ENCODE measurements around the gene WIPF3.

The WIPF3 gene

GRCh38 chr7:29915481-29916215 is 109.3 kb downstream of the WIPF3 start:
- peak; percentile 55 for DNase-seq (ENCODE audit: low read depth)

DNA sequence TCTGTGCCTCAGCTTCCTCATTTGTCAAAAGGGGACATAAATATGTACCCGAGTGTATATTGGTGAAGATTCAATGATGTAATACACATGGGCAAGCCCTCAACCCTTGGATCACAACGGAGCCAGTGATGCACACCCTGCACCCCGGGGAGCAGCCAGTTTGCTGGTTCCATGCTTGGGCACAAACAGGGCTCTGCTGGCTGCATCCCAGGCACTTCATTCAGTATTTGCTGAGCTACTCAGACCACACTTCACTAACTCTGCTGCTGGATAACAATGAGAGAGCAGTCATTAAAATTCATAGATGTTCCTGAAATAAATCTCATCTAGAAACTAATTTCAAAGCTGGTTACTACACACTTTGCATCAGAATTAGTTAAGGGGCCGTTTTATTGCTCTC is 111.3 kb downstream of the WIPF3 start:
- no peak for DNase-seq (ENCODE audit: low read depth)

GRCh38 chr7:29918850-29919249 is 112.5 kb downstream of the WIPF3 start:
- no peak for DNase-seq (ENCODE audit: low read depth)

GRCh38 chr7:29919790-29920189 is 113.5 kb downstream of the WIPF3 start:
- no peak for DNase-seq (ENCODE audit: low read depth)

- DNase-seq (ENCODE audit: low read depth) = no peak
These were observed 114.2 kb downstream of the WIPF3 start for GRCh38 chr7:29920491-29920890.

DNA sequence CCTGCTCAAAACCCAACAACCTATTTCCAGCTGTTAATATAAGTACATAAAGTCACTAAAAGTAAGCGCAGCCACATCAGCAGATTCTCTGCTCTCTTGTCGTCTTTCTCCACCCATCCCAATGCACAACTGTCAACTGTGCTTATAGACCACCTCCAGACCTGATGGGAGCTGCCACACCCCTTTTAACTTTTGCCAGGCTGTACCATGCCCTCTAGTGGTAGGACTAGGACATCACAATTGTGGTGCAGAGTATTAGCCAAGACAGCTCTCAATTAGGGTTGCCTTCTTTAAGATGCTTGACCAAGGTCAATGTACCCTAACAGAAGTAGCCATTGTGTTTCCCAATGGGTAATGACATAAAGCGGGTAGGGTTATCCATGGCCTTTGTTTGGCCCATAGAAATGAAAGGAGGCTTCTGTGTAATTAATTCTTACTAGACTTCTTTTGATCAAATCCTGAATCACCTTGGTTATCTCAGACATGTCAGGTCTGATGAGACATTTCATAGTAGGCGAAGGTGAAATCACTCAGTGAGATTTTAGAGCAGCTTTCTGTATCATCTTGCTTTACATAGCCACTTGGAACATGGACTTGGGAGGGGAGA is 115.2 kb downstream of the WIPF3 start:
- DNase-seq (ENCODE audit: low read depth) = peak; percentile 65

DNA sequence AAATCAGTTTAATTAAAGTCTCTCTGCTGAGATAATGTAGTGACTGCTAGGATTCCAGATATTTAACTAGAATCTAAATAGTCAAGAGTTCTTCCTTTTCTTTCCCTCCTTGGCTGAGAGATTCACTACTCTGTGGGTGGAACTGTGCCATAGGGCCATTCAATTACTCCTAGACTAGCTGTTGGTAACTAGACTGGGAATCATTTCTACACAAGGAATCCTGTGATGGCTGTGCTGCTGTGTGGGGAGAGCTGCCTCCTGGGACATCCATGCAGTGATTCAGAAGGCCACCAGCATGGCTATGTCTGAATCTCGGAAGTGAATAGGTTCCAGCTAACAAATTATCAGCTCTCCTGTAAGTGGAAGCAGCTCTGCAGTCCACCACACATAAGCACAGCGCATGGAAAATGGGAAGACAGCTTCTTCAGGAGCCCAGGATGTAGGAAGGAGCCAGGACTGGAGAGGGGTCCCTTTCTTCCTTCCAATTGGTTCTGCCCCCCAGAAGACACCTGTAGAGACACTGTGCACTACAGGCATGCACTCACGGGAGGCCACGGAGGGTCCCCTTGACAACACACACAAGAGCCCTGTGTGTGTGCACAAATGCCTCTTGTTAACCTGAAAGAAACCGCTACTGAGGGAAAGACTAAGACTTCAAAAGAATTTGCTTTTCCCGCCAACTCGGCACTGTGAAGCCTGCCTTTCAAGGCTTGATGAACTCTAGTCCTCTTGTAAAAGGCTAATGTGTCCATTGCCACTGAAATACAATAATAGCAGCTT is 116.8 kb downstream of the WIPF3 start:
- DNase-seq (ENCODE audit: low read depth) = no peak

GRCh38 chr7:29924006-29924405 is 117.7 kb downstream of the WIPF3 start:
- no peak for DNase-seq (ENCODE audit: low read depth)

GRCh38 chr7:29924684-29925083 is 118.4 kb downstream of the WIPF3 start:
- no peak for DNase-seq (ENCODE audit: low read depth)

DNA sequence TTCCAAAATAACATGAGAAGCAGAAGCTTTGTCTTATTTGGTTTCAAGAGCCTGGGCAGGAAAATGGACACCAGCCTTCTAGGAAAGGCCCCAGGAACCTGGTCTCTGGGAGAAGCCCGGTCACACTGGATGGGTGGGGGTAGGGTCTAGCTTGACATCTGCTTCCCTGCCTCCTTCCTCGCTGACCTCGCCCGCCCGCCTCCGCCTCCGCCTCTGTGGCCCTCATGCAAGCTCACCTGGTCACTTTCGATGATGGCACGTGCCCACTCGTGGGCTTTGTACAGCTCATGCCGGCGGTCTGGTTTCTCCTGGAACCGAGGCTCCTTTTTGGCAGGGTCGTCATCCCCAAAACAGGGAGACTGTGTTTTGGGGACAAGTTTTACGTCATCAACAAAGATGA is 119.9 kb downstream of the WIPF3 start:
- DNase-seq (ENCODE audit: low read depth) = no peak

- DNase-seq (ENCODE audit: low read depth) = no peak
These were observed 120.4 kb downstream of the WIPF3 start for GRCh38 chr7:29926741-29927140.

DNA sequence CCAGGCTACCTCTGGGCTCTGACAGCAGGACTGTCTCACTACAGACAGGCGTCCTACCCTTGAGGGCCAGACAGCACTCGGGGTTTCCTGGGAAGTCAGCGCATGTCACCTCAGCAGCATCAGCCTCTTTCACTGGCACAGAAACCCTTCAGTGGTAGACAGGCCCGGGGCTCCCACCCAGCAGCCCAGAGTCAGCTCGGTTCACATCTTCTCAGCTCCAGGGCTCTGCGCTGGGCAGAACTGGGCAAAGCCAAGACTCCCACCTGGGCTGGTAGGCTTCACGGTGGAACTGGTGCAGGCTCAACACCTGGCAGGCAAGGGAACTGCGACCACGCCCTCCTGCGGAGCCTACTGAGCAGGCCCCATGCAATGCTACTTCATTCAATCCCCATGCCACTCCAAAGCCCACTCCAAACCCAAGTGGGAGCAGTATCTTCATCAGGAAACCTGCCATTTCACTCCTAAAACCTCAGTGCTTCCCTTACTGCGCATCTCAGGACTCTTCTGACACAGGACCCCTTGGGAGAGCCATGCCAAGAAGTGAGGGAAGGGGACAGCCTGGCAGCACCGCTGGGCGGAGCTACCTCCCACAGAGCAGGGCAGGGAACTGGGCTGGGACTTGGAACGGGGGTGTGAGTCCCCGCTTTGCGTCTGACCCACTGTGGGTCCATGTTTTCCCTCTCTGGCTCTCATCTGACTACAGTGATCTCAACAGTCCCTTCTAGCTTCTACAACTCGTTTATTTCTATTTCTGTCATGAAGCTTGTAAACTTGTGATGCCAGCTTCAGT is 122.9 kb downstream of the WIPF3 start:
- DNase-seq (ENCODE audit: low read depth) = no peak

GRCh38 chr7:29935111-29935510 is 128.8 kb downstream of the WIPF3 start:
- peak; percentile 41 for DNase-seq (ENCODE audit: low read depth)

DNA sequence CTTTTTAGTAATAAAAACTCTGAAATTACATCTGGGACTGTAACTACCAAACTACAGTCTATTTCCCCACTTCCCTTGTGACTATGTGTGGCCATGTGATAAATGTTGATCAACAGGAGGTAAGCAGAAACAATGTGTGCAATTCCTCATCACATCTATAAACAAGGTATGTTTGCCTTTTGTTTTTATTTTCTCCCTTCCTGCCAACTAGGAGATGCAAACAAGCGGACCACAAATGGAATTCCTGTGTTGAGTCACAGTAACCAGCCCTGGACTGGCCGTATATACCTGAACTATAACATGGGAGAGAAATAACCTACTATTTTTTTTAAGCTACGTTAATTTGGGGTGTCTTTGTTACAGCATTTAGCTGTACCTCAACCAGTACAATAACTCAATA is 130.8 kb downstream of the WIPF3 start:
- DNase-seq (ENCODE audit: low read depth) = no peak

DNA sequence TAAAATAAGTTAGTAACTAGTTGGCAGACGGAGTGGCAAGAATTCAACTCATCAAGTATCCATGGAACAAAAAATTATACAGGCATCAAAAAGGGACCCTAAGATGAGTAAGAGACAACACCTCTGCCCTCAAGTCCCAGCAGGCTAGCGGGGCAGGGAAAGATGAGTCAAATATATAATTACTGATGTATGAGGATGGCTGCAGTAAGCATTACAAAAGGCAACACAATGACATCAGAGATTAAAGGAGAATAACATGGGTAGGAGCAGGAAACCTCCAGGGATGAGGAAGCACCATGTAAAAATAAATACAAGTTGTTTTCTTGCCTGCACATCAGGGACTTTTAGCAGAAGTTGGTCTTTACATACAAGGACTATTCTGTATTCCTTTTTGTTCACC is 133.9 kb downstream of the WIPF3 start:
- no peak for DNase-seq (ENCODE audit: low read depth)

- peak; percentile 14 for DNase-seq (ENCODE audit: low read depth)
These were observed 139.0 kb downstream of the WIPF3 start for GRCh38 chr7:29945259-29945809.

DNA sequence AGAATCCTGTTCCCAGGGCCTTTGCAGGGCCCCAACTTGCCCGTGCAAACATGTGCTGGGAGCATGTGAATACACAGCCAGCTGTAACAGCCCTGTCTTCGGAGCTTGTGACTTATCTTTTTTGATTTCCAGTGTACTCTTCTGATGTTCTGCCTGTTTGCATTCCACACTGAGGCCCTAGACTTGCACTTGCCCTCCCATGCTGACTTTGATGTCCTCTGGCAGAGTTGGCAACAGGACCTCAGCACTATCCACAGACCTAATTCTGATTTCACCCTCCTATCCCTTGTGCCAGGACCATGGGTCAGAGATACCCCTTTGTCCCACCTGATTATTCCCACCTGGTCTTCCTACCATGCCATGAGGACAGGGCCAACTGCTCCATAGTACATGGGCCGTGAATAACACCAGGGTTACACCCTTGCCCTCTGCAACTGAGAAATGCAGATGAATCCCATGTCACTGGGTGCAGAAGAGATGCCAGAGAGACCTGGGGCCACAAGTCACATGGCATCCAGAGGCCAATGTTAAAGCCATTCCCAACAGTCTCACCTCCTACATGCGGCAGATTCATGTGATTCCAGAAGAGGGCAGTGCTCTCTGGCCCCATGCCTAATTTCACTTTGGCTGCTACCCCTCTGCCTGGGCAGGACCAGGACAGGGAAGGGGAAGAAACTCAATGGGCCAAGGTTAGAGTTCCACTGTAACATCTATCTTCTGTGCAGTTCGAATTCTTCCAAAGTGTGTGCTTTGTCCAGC is 140.3 kb downstream of the WIPF3 start:
- peak; percentile 42 for DNase-seq (ENCODE audit: low read depth)

- no peak for DNase-seq (ENCODE audit: low read depth)
These were observed 142.3 kb downstream of the WIPF3 start for GRCh38 chr7:29948587-29948986.

- no peak for DNase-seq (ENCODE audit: low read depth)
These were observed 144.2 kb downstream of the WIPF3 start for GRCh38 chr7:29950480-29950879.

- DNase-seq (ENCODE audit: low read depth) = no peak
These were observed 144.9 kb downstream of the WIPF3 start for GRCh38 chr7:29951206-29951605.

- DNase-seq (ENCODE audit: low read depth) = peak; percentile 22
These were observed 147.5 kb downstream of the WIPF3 start for GRCh38 chr7:29953726-29954347.

Data from EH (cell line).